Cardiac muscle cell (in vitro differentiated cells and primary cell): Measurements from ENCODE around the gene PBXIP1. TPM values are rescaled to one million over a fixed set of nuclear protein-coding genes. Genes with fewer than 3 reads are reported as not detected.
A peak's percentile ranks its signal among the peaks of the same experiment; 100 is the strongest.

ENCODE experiments used
- DNase-seq, 2 donors: peaks; one replicate each; pipeline versions ENCODE4 v3.0.0 to v3.0.0-alpha.2; 2010 to 2017; ENCODE audit warnings: low read depth in 1 of 2, low spot score in 1 of 2
- H3K27ac ChIP-seq: fragments of 200-600 bp; sonication (generic); 2 replicates; pipeline ENCODE4 v1.5.1; 2016
- H3K27me3 ChIP-seq: fragments of 200-600 bp; sonication (generic); 2 replicates; pipeline ENCODE4 v1.6.0; 2016; ENCODE audit warnings: control low read depth
- H3K36me3 ChIP-seq: fragments of 200-600 bp; sonication (generic); 2 replicates; pipeline ENCODE4 v1.5.1; 2016; ENCODE audit warnings: control low read depth
- H3K4me1 ChIP-seq: fragments of 200-600 bp; sonication (generic); 2 replicates; pipeline ENCODE4 v1.8.1; 2017; ENCODE audit warnings: low read depth, mild to moderate bottlenecking, mixed run types
- H3K4me3 ChIP-seq: fragments of 200-600 bp; sonication (generic); 2 replicates; pipeline ENCODE4 v1.5.1; 2016; ENCODE audit warnings: mild to moderate bottlenecking
- H3K9me3 ChIP-seq: fragments of 200-600 bp; sonication (generic); 2 replicates; pipeline ENCODE4 v1.5.1; 2017; ENCODE audit warnings: low read depth, mild to moderate bottlenecking, control low read depth
- CTCF ChIP-seq: IDR thresholded peaks from 2 replicates; pipeline ENCODE4 v1.5.1; 2012; ENCODE audit warnings: low read depth, mild to moderate bottlenecking, low read length
- polyA plus RNA-seq: library from polyadenylated mRNA; unstranded; fragments of >200 nt; fragmentation: Nextera tagmentation; extraction: Ambion mirVana; gene quantifications from 2 replicates; pipeline ENCODE4 v1.2.1, GENCODE V29; 2016
- total RNA-seq: library from RNA; depleted of rRNA; stranded (reverse); fragments of >200 nt; gene quantifications from 2 replicates; pipeline ENCODE4 v1.2.3, GENCODE V29; 2016

PBXIP1 gene
- total and polyA plus RNA-seq, 2 experiments from 2014 or later = 108 to 161 TPM

- TF ChIP-seq CTCF = no peak
- peak; percentile 34 to 55 for DNase-seq
- H3K36me3 ChIP-seq = no peaks in the 10 kb centered on the region
- H3K4me3 ChIP-seq = peak overlapping the region; percentile 75
- H3K27me3 ChIP-seq = no peaks in the 10 kb centered on the region
- H3K4me1 ChIP-seq = peaks cover 10% of the 10 kb centered on the region
- H3K27ac ChIP-seq = peak overlapping the region; percentile 79
- H3K9me3 ChIP-seq = no peaks in the 10 kb centered on the region
Measured at GRCh38 chr1:155003227-155003765, 47.4 kb upstream of the PBXIP1 start.

- Histone ChIP-seq H3K27ac (peak within 1 kb of the TSS; percentile 85), H3K4me3 (peak within 1 kb of the TSS; percentile 75), H3K4me1 (peaks cover 10% of the 10 kb centered on the region), H3K9me3 (no peaks in the 10 kb centered on the region), H3K27me3 (no peaks in the 10 kb centered on the region), H3K36me3 (no peaks in the 10 kb centered on the region)
- no peak for TF ChIP-seq CTCF
- DNase-seq = peak; percentile 47
Measured at GRCh38 chr1:155002464-155003226, 46.7 kb upstream of the PBXIP1 start, which contains the start of gene ZBTB7B. ZBTB7B (plus strand) TSS chr1:155002802; CDS start chr1:155014661, 11,859 bp downstream.

- Histone ChIP-seq H3K4me1 (peaks cover 10% of the 10 kb centered on the region), H3K27me3 (no peaks in the 10 kb centered on the region), H3K4me3 (peak overlapping the region; percentile 75), H3K9me3 (no peaks in the 10 kb centered on the region), H3K36me3 (no peaks in the 10 kb centered on the region), H3K27ac (peak overlapping the region; percentile 85)
- DNase-seq = peak; percentile 99 to 100
- peak; percentile 64 for TF ChIP-seq CTCF
Measured at GRCh38 chr1:155001675-155002463, 46.0 kb upstream of the PBXIP1 start.

- H3K9me3 ChIP-seq = no peaks in the 10 kb centered on the region
- H3K4me3 ChIP-seq = peak overlapping the region; percentile 75
- H3K27ac ChIP-seq = peak overlapping the region; percentile 85
- no peaks in the 10 kb centered on the region for H3K27me3 ChIP-seq
- no peak for DNase-seq
- H3K4me1 ChIP-seq = peaks cover 10% of the 10 kb centered on the region
- no peak for TF ChIP-seq CTCF
- H3K36me3 ChIP-seq = no peaks in the 10 kb centered on the region
Measured at GRCh38 chr1:155001425-155001674, 45.5 kb upstream of the PBXIP1 start.

- peak overlapping the region; percentile 85 for H3K27ac ChIP-seq
- peaks cover 10% of the 10 kb centered on the region for H3K4me1 ChIP-seq
- DNase-seq = peak; percentile 87 to 94
- H3K4me3 ChIP-seq = peak overlapping the region; percentile 75
- H3K9me3 ChIP-seq = no peaks in the 10 kb centered on the region
- no peak for TF ChIP-seq CTCF
- no peaks in the 10 kb centered on the region for H3K36me3 ChIP-seq
- no peaks in the 10 kb centered on the region for H3K27me3 ChIP-seq
Measured at GRCh38 chr1:155000726-155001424, 45.0 kb upstream of the PBXIP1 start.
